GM21619 (cell line): ENCODE data around the gene ECHDC3.

Experiments
- ATAC-seq: cut with Tn5 transposase; IDR thresholded peaks from one replicate; pipeline ENCODE4 v1.9.1; 2021; ENCODE audit not compliant: unreplicated experiment

Gene ECHDC3

DNA sequence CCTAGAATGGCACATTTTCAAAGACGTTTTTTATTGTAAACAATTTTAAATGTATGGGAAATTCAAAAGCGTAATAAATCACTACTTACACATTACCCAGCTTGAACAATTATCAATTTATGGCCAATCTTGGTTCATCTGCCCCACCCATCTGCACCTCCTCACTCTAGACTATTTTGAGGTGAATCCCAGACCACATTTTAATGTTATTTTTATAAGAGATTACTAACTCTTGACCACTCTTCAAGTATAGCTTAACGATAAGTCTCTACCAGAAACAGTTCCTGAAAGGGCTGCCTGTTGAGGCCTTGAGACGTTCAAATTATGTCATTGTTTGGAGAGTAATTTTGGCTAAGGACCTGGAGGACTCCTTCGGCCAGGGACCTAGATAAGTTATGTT lies 33.2 kb downstream of the ECHDC3 start:
- no peak for ATAC-seq

DNA sequence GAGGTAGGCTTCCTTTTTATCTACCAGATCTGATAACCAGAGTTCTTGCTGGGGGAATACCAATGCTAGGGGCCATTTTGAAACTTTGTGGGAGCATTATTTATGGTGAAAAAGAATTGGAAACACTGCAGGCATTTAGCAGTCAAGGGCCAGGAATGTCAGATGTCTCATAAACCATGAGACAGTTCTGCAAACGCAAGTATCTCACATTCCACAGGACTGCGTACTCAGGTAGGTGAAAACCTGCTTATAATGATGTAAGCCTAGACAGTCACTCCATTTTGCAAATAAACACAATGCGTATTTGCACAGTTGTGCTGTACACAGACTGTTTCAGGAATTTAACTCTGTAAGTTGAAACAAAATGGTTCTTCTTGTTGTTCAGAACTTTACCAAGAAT lies 33.9 kb downstream of the ECHDC3 start:
- ATAC-seq, result no peak

DNA sequence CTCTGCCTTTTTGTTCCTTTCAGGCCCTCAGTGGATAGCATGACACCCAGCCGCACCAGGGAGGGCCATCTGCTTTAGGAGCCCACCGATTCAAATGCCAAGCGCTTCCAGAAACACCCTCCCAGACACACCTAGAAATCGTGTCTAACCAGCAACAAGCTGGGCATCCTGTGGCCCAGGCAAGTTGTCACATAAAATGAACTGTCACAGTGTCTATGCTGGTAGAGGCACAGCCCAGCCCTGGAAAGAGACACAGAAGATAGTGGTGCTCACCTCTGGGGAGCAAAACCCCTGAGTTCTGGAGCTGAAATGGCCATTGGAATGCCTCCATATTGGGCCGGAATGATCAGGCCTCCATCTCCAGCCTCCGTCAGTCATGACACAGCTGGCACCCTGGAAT lies 38.9 kb downstream of the ECHDC3 start:
- no peak for ATAC-seq

DNA sequence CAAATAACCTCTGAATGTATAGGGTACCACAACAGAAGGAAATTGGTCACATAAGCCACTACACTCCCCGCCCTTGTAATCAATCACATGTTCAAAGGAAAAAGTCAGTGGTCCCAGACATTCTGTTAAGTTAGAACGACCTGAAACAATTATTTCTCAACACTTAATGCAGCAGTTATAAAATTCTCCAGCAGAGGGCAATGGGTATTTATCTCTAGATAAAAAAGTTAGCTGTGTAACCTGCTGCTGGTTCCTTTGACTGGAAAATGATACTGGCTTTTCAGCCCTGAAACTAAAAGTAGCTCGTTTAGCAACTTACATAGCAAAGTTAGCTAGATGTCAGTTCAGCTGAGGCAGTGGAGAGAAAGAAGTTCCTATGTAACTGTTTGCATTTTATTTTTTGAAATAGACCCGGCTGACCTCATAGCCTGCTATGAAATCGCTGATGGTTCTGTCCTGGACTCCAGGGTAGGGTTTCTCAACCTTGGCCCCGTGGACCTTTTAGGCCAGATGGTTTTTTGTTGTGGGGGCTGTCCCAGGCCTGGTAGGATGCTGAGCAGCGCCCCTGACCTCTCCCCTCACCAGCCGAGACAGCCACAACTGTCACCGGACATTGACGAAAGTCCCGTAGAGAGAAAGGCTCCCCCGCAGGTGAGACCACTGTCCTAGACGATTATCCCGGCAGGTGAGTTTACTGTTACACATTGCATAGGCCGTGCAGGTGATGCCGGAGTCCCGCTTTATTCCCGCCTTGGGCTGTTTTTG lies 40.8 kb downstream of the ECHDC3 start:
- no peak for ATAC-seq

DNA sequence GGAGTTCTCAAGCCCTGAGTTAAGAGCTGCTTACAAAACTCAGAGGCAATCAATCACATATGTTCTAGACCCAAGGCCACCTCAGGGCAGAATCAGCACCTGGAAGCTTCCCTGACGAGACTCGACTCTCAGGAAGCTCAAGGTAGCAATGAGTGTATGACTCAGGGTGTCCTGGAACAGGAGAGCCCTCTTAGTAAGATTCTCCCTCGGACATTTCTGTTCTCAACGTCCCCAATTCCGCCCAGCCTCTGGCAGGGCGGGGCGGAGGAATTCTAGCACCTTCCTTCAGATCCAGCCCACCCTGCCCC lies 41.3 kb downstream of the ECHDC3 start:
- no peak for ATAC-seq

DNA sequence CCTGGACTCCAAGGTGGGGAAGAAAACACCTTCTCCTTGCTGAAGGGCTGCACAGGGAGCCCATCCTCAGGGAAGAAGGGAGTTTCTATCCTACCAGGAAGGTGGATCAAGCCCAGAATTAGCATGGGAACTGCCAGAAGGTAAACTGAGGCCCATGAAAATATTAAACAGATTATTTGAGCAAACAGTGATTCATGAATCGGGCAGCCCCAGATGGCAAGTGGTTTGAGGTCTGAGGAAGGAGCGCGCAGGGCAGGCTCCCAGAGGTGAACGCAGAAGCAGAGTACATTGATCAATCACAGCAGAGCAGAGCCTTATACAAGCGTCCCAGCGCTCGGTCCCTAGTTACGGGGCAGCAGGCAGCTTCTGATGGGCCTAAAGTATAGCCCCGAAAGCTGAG lies 45.2 kb downstream of the ECHDC3 start:
- ATAC-seq, result no peak

DNA sequence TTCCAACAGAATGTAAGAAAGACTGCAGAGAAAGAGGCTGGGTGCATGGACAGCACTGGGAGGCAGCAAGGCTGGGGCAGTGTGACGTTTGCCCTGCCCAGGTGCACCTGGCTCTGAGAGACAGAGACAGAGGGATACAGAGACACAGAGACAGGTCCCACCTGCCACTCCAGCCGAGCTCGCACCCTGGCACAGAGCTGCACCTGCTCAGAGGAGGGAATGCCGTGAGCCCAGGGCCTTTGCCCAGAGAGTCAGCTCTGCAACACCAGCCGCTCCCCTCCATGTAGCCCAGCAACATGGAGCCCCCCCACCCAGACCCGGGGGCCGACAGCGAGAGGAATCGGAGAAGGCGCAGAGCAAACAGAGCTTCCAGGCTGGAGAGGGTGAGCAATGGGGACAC lies 45.7 kb downstream of the ECHDC3 start:
- ATAC-seq, result no peak

DNA sequence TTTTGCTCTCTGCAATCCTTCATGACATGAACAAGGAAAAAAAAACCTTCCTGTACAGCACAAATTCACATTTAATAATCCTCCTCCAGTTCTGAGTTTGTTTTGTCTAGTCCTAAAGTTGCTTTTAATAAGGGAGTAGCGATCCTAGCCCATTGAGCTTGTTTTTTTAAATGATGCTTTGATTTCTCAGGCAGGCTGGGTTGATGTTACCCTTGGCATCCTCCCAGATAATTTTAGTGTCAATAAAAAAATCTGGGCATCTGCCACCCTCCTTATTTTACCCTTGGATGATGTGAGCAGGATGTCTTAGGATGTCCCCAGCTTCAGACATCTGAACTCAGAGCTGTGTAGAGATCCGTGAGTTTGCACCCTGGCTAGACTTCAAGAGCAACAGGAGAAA lies 47.1 kb downstream of the ECHDC3 start:
- no peak for ATAC-seq

DNA sequence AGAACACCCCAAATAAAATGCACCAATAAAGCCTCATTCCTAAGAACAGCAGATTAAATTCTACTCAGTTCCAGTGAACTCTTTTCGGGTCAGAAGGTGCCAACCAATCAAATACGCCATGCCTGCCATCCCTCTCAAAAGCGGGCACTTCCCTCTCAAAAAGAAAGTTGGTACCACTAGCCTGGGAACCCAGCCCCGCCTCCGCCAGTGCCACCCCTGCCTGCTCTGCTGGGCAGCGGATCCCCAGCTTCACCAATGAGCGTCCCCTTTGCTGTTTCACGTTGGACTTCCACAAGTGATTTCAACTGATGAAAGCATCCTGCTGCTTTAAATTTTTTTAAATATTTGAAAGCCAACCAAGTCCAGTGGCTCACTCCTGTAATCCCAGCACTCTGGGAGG lies 47.8 kb downstream of the ECHDC3 start:
- ATAC-seq, result no peak

DNA sequence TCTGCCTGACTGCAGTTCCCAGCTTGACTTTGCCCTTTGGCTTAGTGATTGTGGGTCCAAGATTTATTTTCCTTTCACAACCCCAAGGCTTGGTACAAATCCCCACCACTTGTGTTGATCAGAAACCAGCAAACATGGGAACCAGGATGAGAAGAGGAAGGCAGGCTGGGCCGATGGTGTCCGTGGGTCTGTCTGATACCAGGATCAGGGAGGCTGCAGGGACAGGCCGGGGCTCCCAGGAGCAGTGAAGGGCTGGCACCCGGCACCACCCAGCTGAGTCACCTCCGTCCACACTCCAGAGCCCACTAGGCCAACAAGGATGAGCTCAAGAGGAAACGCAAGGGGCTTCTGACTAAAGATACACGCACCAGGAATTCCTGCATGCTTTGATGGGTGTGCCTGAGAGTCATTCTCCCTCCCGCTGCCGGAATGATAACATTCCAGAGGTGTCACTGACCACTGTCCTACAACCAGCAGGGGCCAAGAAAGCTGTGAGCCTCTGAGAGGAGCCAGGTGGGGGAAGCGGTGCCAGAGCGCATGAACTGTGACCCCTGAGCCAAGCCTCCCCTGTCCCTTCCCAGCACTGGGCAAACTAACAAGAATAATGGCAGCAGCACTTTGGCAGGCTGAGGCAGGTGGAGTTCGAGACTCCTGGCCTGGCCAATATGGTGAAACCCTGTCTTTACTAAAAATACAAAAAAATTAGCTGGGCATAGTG lies 51.7 kb downstream of the ECHDC3 start:
- ATAC-seq, result no peak

DNA sequence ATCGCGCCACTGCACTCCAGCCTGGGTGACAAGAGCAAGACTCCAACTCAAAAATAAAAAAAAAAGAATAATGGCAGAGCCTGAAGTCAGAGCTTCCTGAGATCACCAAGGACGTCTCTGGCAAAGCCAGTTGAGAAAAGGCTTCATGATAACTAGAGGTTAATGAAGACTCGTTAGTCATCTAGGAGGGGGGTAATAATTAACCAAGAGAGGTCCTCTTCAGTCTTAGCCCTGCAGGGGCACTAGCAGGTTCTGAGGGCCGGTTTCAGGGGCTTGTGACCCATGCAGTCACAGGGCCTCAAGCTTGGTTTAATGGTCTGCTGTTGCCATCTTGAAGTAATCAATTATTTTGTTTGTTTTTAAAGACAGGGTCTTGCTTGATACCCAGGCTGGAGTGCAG lies 52.4 kb downstream of the ECHDC3 start:
- no peak for ATAC-seq

DNA sequence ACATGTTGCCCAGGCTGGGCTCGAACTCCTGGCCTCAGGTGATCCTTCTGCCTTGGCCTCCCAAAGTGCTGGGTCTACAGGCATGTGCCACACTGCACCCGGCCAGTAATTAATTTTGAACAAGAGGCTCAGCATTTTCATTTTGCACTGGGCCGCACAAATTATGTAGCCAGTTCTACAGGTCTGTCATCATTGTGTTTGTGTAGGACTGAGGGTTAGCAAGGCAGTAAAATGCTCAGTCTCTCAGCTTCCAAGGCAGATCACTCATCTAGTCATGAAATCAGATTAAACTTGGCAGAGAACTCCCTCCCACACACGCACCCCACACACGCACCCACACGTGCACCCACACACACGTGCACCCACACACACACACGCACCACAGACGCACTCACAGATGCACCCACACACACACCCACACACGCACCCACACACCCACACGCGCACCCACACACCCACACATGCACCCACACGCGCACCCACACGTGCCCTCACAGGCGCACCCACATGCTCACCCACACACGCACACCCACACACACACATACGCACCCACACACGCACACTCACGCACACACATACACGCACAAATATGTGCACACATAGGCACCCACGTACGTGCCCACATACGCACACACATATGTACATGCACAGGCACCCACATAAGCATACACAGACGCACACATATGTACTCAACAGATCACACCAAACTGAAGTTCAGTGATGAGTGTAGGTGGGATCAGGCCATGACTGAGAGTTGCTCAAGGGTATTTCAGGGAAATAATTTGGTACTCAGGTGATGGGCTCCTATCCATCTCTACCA lies 53.1 kb downstream of the ECHDC3 start:
- no peak for ATAC-seq

DNA sequence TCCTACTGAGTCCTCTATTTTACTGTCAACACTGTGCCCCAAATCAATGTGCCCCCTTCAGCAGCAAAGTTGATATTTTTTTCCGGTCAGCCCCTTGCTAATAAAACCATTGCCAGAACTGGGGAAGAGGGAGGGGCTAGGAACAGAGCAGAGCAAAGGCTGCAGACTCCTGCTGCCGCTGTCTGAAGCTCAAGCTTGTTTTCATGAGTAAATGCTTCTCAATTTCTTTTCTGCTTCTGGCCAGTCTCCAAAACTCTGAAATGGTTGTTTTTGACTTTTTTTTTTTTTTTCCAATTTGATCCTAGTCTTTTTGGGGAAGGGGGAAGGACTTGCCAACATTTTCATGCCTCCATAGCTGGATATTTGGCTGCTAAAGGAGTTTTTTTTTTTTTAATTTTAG lies 54.3 kb downstream of the ECHDC3 start:
- no peak for ATAC-seq

DNA sequence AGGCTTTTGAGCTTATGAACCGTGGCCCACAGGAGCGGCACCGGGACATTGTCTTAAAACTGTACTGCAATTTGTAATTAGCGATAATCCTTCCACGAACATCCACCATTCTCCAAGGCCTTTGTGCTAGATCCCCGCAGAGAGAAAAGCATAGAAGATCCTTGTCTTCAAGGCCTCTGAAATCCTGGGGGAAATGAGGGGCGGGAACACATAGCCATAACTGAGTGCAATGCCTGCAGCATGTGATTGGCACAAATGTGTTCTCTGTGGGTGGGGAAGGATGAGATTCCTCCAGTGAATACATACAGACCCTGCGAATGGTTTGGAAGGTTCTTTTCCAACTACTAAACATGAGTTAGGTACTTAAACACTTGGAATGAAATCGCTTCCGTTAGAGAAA lies 55.1 kb downstream of the ECHDC3 start:
- no peak for ATAC-seq

DNA sequence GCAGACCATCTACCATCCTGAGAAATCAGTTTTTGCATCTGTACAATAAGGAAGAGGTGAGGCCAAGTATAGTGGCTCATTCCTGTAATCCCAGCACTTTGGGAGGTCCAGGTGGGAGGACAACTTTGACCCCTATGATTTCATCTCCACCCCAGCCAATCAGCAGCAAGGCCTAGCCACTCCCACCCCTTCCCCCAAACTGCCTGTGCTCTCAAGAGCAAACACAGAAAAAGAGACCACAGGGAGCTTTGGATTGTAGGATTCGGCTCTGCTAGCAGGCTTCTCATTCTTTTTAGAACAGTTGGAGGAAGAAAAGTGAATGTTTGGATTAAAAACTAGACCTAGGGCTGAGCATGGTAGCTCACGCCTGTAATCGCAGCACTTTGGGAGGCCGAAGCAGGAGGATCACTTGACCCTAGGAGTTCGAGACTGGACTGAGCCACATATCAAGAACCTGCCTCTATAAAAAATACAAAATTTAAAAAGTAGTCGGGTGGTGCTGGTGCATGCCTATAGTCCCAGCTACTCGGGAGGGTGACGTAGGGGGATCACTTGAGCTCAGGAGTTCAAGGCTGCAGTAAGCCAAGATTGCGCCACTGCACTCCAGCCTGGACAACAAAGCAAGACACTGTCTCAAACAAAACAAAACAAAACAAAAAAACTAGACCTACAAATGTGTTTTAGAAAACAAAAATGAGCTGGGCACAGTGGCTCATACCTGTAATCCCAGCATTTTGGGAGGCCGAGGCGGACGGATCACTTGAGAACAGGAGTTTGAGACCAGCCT lies 55.9 kb downstream of the ECHDC3 start:
- no peak for ATAC-seq

DNA sequence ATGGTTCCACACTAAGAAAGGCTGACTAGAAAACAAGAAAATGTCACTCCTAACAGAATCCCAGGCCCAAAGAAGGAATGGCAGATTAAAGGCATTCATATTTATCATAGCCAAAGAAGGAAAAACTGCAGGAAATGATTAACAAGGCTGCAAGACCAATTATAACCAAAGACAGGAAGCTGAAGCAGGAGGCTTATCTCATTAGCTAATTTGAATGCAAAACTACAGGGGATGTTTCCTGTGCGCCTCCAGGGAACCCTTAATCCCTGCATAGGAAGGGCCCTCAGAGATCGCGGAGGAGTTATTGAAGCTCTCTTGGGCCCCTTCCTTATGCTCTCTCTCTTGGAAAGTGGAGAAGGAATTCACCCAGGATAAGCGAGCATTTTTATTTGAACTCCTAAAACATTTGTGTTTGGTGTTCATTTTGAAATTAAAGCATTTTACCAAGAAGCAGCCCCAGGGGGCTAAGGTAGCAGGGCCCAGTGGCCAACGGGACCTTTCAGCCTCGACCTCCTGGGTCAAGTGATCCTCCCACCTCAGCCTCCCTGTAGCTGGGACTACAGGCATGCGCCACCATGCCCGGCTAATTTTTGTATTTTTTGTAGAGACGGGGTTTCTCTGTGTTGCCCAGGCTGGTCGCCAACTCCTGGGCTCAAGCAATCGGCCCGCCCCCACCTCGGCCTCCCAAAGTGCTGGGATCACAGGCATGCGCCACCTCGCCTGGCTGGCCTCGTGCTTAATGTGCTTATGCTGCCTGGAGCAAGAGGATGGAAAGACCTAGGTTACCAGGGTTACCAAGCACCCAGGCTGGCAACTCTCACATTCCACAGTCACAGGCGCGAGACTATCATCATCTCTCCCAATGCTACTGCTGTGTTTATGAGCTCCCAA lies 56.9 kb downstream of the ECHDC3 start:
- no peak for ATAC-seq

DNA sequence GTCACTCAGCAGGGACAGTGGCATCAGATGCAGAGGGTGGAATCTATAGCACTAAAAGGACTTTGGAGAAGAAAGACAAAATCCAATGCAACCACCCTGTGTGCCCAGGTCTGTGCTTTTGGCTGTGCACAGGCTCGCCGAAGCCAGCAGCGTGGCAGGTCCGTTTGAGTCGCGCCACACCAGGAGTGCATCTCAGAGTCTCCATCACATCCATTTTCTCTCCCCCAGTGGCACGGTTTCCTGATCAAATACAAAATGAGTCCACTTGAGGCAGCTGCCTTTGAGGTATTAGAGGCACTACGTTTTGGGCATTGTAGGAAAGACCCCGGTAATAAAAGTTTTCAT lies 57.5 kb downstream of the ECHDC3 start:
- ATAC-seq, result no peak

DNA sequence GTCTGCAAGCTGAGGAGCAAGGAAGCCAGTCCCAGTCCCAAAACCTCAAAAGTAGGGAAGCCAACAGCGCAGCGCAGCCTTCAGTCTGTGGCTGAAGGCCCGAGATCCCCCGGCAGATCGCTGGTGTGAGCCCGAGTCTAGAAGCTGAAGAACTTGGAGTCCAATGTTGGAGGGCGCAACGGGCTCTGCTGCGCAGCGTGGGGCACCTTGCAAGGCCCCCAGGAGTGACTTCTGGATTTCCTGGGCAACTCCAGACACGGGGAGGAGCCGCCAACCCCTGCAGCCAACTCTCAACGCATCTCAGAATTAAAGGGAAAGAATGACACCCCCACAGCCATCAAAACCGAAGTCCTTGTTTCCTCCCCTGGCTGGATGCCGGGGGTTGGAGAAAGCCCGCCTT lies 62.2 kb downstream of the ECHDC3 start:
- ATAC-seq, result no peak

DNA sequence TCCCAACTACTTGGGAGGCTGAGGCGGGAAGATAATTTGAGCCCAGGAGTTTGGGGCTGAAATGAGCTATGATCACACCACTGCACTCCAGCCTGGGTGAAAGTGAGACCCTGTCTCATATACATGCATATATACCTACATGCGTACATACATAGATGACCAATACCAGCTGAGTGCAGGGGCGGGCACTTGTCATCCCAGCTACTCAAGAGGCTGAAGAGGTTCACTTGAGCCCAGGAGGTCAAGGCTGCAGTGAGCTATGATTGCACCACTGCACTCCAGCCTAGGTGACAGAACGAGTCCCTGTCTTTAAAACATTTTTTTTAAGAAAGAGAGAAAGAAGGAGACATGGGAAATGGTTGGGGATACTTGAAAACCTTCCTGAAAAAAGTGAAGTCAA lies 63.6 kb downstream of the ECHDC3 start:
- no peak for ATAC-seq

DNA sequence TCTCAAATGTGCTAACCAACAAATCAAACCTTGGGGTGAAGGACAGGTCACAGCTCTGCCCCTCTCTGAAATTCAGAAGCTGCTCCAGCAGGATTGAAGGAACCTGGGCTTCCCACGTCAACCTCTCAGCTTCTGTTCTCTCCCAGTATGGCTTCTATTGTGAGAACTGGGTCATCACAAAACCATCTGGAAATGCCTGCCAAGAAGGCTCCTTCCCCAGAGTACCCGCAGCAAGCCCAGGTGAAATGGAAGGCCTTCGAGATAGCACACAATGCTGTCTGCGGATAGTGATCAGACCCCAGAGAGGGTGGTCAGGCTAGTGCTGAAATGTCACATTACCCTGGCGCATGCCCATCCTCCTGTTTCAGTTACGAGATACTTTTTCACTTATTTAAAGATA lies 64.5 kb downstream of the ECHDC3 start:
- no peak for ATAC-seq
